ENCODE measurements around the gene CPT1B.

Gene CPT1B

GRCh38 chr22:50544746-50545253 is 33.4 kb downstream of the CPT1B start:
- no peak overlapping the region for H3K4me3 ChIP-seq (ENCODE audit: low read depth, low read length)
- DNase-seq (ENCODE audit: low read depth) = peak; percentile 42
- TF ChIP-seq CTCF (IDR thresholded peaks at IDR 0.05; ENCODE audit: insufficient read depth, low read depth, low read length, missing control alignments) = no peak

- H3K4me3 ChIP-seq (ENCODE audit: low read depth, low read length) = no peak overlapping the region
- DNase-seq (ENCODE audit: low read depth) = peak; percentile 83
- TF ChIP-seq CTCF (IDR thresholded peaks at IDR 0.05; ENCODE audit: insufficient read depth, low read depth, low read length, missing control alignments) = peak; percentile 59
These were observed 34.0 kb downstream of the CPT1B start for GRCh38 chr22:50544078-50544745.

GRCh38 chr22:50542416-50542927 is 35.8 kb downstream of the CPT1B start:
- peak; percentile 7 for TF ChIP-seq CTCF (IDR thresholded peaks at IDR 0.05; ENCODE audit: insufficient read depth, low read depth, low read length, missing control alignments)
- peak overlapping the region; percentile 60 for H3K4me3 ChIP-seq (ENCODE audit: low read depth, low read length)
- DNase-seq (ENCODE audit: low read depth) = peak; percentile 95

- H3K4me3 ChIP-seq (ENCODE audit: low read depth, low read length) = peak overlapping the region; percentile 60
These were observed 36.6 kb downstream of the CPT1B start for GRCh38 chr22:50541667-50542026.

GRCh38 chr22:50540381-50540780 is 37.8 kb downstream of the CPT1B start:
- DNase-seq (ENCODE audit: low read depth) = peak; percentile 45
- H3K4me3 ChIP-seq (ENCODE audit: low read depth, low read length) = peak overlapping the region; percentile 60
- no peak for TF ChIP-seq CTCF (IDR thresholded peaks at IDR 0.05; ENCODE audit: insufficient read depth, low read depth, low read length, missing control alignments)

More at GRCh38 chr22:50541667-50542026, 36.6 kb downstream of the CPT1B start:
- DNase-seq (ENCODE audit: low read depth) = peak; percentile 89

- DNase-seq (ENCODE audit: low read depth) = no peak
- H3K4me3 ChIP-seq (ENCODE audit: low read depth, low read length) = no peak overlapping the region
- TF ChIP-seq CTCF (IDR thresholded peaks at IDR 0.05; ENCODE audit: insufficient read depth, low read depth, low read length, missing control alignments) = no peak
These were observed 40.5 kb downstream of the CPT1B start for GRCh38 chr22:50537765-50538164.

GRCh38 chr22:50536226-50536625 is 42.0 kb downstream of the CPT1B start:
- TF ChIP-seq CTCF (IDR thresholded peaks at IDR 0.05; ENCODE audit: insufficient read depth, low read depth, low read length, missing control alignments) = no peak
- no peak for DNase-seq (ENCODE audit: low read depth)
- H3K4me3 ChIP-seq (ENCODE audit: low read depth, low read length) = no peak overlapping the region
